IPS-20b (cell line): ENCODE data around the gene EFCC1.

Source experiments
- H3K27ac ChIP-seq: one replicate; pipeline ENCODE4 v1.5.1; 2013; ENCODE audit warnings: low read length
- H3K27me3 ChIP-seq: 2 replicates; pipeline ENCODE4 v1.6.1; 2013; ENCODE audit warnings: mild to moderate bottlenecking, low read length, inconsistent platforms; ENCODE audit not compliant: insufficient read depth
- H3K36me3 ChIP-seq: 2 replicates; pipeline ENCODE4 v1.6.1; 2013; ENCODE audit warnings: low read depth, mild to moderate bottlenecking, inconsistent platforms, low read length, moderate library complexity; ENCODE audit not compliant: insufficient read depth
- H3K4me1 ChIP-seq: 2 replicates; pipeline ENCODE4 v1.6.1; 2013; ENCODE audit warnings: mild to moderate bottlenecking, control low read depth, inconsistent platforms, low read length, moderate library complexity; ENCODE audit not compliant: insufficient read depth
- H3K4me3 ChIP-seq: 2 replicates; pipeline ENCODE4 v1.5.1; 2013; ENCODE audit warnings: mild to moderate bottlenecking, low read length, inconsistent platforms
- H3K9ac ChIP-seq: 2 replicates; pipeline ENCODE4 v1.6.1; 2013; ENCODE audit warnings: low read depth, mild to moderate bottlenecking, inconsistent platforms, low read length, moderate library complexity
- H3K9me3 ChIP-seq: 2 replicates; pipeline ENCODE4 v1.6.1; 2013; ENCODE audit warnings: mild to moderate bottlenecking, low read depth, low read length, inconsistent platforms; ENCODE audit not compliant: insufficient read depth

Gene EFCC1

DNA sequence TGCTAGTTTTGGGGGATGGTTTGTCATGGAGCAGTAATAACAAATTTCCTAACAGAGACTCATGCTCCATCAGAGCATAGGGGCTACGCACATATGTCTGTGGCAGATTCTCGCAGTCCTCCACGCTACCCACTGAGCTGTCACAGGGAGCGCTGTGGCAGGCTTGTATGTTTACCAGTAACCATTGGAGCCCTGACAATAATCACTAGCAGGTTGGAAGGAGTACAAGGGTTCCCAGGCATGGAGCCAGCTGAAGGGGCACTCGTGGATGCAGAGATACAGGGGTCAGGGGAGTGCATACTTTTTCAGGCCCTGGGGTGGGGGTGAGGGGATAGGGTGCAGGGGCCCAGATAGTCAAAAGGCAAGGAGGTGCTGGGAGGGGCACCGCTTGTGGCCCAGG is 51.6 kb downstream of the EFCC1 start:
- Histone ChIP-seq H3K4me1 (no peaks in the 10 kb centered on the region), H3K9me3 (no peaks in the 10 kb centered on the region), H3K4me3 (no peak overlapping the region), H3K36me3 (no peaks in the 10 kb centered on the region), H3K27me3 (no peaks in the 10 kb centered on the region), H3K9ac (no peak overlapping the region), H3K27ac (no peak overlapping the region)

GRCh38 chr3:129054605-129055104 is 53.6 kb downstream of the EFCC1 start:
- no peak overlapping the region for H3K27ac ChIP-seq
- no peaks in the 10 kb centered on the region for H3K36me3 ChIP-seq
- H3K4me3 ChIP-seq, result no peak overlapping the region
- no peak overlapping the region for H3K9ac ChIP-seq
- H3K27me3 ChIP-seq, result no peaks in the 10 kb centered on the region
- H3K4me1 ChIP-seq, result no peaks in the 10 kb centered on the region
- H3K9me3 ChIP-seq, result no peaks in the 10 kb centered on the region

DNA sequence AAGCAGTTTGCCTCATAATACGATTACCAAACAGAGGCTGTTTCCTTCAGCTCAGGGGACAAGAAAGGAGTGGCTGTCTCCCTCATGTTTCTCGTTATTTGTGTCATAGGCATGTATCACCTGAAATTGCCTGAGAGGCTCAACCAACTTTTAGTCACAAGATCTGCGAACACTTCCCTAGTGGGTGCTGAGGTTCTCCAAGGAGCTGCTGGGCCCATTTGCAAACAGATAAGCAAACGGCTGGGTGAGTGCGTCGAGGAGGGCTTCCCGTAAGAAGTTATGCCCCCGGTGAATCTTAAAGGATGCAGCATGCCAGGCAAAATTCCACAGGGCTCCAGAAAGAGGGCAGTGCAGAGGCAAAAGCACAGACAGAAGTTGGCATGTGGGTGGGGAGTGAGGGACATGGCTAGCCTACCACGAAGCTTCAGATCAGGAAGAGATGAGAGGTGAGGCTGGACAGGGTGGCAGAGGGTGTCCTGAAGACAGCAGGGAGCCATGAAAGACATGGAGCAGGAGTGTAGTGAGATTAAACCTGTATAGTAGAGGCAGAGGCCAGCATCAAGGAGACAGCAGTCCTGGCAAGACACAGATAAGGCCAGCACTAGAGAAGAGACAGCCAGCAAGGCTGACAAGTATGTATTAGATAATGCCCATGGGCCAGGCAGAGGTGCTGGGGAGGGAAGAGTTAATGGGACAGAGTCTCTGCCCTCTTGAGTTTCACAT is 55.5 kb downstream of the EFCC1 start:
- Histone ChIP-seq H3K36me3 (no peaks in the 10 kb centered on the region), H3K9ac (no peak overlapping the region), H3K4me3 (no peak overlapping the region), H3K27ac (no peak overlapping the region), H3K27me3 (no peaks in the 10 kb centered on the region), H3K4me1 (no peaks in the 10 kb centered on the region), H3K9me3 (no peaks in the 10 kb centered on the region)

- H3K4me3 ChIP-seq, result no peak overlapping the region
- no peaks in the 10 kb centered on the region for H3K9me3 ChIP-seq
- no peak overlapping the region for H3K27ac ChIP-seq
- H3K36me3 ChIP-seq, result no peaks in the 10 kb centered on the region
- H3K27me3 ChIP-seq, result no peaks in the 10 kb centered on the region
- H3K4me1 ChIP-seq, result no peaks in the 10 kb centered on the region
- H3K9ac ChIP-seq, result no peak overlapping the region
Measured at GRCh38 chr3:129057249-129057648, 56.1 kb downstream of the EFCC1 start.

GRCh38 chr3:129058441-129059200 is 57.5 kb downstream of the EFCC1 start:
- no peaks in the 10 kb centered on the region for H3K9me3 ChIP-seq
- no peaks in the 10 kb centered on the region for H3K36me3 ChIP-seq
- no peak overlapping the region for H3K27ac ChIP-seq
- no peaks in the 10 kb centered on the region for H3K4me1 ChIP-seq
- no peaks in the 10 kb centered on the region for H3K27me3 ChIP-seq
- H3K4me3 ChIP-seq, result no peak overlapping the region
- H3K9ac ChIP-seq, result no peak overlapping the region

DNA sequence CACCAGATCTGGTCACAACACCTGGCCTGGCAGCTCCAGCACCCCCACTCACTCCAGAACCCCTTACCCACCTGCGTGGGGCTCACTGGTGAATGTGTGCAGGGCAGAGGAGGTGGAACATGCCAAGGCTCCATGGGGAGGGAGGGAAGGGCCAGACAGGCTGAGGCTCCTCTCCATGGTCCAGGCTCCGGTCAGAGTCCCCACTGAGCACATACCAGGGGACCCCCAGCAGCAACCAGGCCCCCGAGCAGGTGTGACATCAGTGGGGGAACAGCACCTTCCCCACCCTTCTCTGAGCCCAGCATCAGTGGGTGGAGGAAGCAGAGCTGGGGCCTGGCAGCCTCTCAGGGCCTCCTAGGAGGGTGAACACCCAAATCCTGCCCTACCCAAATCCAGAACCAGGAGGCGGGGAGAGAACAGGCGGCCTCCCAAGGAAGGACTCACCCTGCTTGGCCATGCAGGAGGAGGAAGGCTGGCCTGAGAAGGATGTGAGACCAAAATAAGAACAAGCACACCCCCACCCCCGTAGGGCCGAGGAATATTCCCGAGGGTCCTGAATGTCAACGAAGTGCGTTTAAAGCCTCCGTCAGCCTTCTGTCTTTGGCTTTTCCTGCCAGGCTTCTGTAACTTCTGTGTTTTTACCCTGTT is 58.3 kb downstream of the EFCC1 start:
- Histone ChIP-seq H3K4me3 (no peak overlapping the region), H3K9ac (no peak overlapping the region), H3K36me3 (no peaks in the 10 kb centered on the region), H3K4me1 (no peaks in the 10 kb centered on the region), H3K9me3 (no peaks in the 10 kb centered on the region), H3K27ac (no peak overlapping the region), H3K27me3 (no peaks in the 10 kb centered on the region)

- Histone ChIP-seq H3K27me3 (no peaks in the 10 kb centered on the region), H3K9me3 (no peaks in the 10 kb centered on the region), H3K9ac (no peak within 1 kb of the TSS)
Measured at GRCh38 chr3:129060276-129061022, 59.3 kb downstream of the EFCC1 start, which contains the start of gene GP9. TSS of gene GP9 (plus strand) at chr3:129060779. CDS start at chr3:129061740, 961 bp downstream.

DNA sequence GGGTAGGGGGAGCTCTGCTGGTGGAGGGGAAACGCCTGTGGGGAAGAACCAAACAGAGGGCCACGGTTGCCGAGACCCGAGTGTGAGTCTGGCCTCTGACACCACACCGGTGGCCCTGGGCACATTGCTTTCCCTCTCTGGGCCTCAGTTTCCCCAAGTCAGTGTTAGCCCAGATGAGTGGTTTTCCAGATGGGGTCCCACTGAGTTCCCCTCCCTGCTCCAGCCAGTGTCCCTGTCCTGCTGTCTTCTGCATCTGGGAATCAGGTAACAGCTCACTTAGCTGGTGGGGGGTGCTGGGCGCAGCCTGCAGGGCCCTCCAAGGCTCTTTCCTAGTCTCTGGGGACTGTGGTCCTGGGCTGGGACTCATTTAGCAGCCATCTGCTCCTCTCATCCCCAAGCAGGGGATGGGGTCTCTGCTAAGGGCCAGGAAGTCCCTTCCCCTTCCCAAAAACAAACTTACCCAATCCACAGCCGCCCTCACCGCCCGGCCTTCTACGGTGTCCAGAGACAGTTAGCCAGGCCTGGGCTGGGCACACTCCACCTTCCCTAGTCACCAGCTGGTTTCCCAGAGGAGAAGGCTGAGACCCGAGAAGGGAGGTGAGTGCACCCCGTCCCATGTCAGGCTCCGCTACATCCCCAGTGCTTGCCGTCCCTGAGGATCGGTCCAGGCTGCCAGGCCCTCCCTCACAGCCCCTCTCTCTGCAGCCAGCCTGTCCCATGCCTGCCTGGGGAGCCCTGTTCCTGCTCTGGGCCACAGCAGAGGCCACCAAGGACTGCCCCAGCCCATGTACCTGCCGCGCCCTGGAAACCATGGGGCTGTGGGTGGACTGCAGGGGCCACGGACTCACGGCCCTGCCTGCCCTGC is 60.2 kb downstream of the EFCC1 start:
- H3K27ac ChIP-seq, result no peak overlapping the region
- H3K4me1 ChIP-seq, result no peaks in the 10 kb centered on the region
- no peaks in the 10 kb centered on the region for H3K36me3 ChIP-seq
- H3K4me3 ChIP-seq, result no peak overlapping the region
- no peak overlapping the region for H3K9ac ChIP-seq
- no peaks in the 10 kb centered on the region for H3K9me3 ChIP-seq
- H3K27me3 ChIP-seq, result no peaks in the 10 kb centered on the region

More at GRCh38 chr3:129060276-129061022, 59.3 kb downstream of the EFCC1 start, which contains the start of gene GP9:
- Histone ChIP-seq H3K4me3 (no peak within 1 kb of the TSS), H3K36me3 (no peaks in the 10 kb centered on the region), H3K27ac (no peak within 1 kb of the TSS), H3K4me1 (no peaks in the 10 kb centered on the region)

- Histone ChIP-seq H3K27ac (no peak overlapping the region), H3K9ac (no peak overlapping the region), H3K4me1 (no peaks in the 10 kb centered on the region), H3K27me3 (no peaks in the 10 kb centered on the region), H3K9me3 (no peaks in the 10 kb centered on the region), H3K36me3 (no peaks in the 10 kb centered on the region), H3K4me3 (no peak overlapping the region)
Measured at GRCh38 chr3:129061888-129062834, 61.1 kb downstream of the EFCC1 start.

DNA sequence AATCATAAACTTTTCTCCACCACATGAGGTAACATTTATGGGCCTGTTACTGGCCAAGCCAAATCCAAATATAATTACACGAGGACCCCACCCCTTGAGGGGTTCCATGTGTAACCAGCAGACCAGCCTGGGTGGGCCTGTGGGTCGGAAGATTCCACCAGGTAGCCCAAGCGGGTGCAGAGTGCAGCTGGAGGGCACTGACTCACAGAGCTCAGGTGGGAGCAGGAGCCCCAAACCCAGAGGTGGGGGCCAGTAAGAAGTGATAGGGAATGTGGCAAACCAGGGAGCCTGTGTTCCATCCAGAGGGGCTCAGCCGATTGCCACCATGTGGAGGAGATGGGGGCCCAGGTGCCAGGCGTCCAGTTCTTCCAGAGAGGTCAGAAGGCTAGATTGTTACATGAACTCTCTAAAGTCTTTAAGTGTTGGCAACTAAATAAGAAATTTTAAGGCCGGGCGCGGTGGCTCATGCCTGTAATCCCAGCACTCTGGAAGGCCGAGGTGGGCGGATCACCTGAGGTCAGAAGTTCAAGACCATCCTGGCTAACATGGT is 62.1 kb downstream of the EFCC1 start:
- Histone ChIP-seq H3K4me3 (no peak overlapping the region), H3K9me3 (no peaks in the 10 kb centered on the region), H3K4me1 (no peaks in the 10 kb centered on the region)

More for the DNA sequence above, 62.1 kb downstream of the EFCC1 start:
- Histone ChIP-seq H3K9ac (no peak overlapping the region), H3K36me3 (no peaks in the 10 kb centered on the region), H3K27me3 (no peaks in the 10 kb centered on the region), H3K27ac (no peak overlapping the region)
